ENCODE data around the gene ITPK1. TPM values are rescaled to one million over a fixed set of nuclear protein-coding genes. Genes with fewer than 3 reads are reported as not detected.

Gene ITPK1
- polyA plus RNA-seq, 2 of the 4 experiments (the other 2 are of a cell fraction) = 46.2 to 47.0 TPM

GRCh38 chr14:93079865-93080403, 35.8 kb downstream of the ITPK1 start:
- DNase-seq (ENCODE audit: low read depth in 1 of 2, low spot score in 1 of 2) = no peak
- no peak overlapping the region for H3K4me2 ChIP-seq
- POLR2A ChIA-PET = no interaction called here
- no peaks in the 10 kb centered on the region for H3K4me1 ChIP-seq
- no peak overlapping the region for H3K27ac ChIP-seq
- WGBS (ENCODE audit: missing lambda C conversion rate) = 85% methylated on average over 5 of the region's 5 CpGs
- no peak overlapping the region for H3K4me3 ChIP-seq
- H3K9me3 ChIP-seq = no peaks in the 10 kb centered on the region
- CTCF ChIA-PET = no interaction called here
- FAIRE-seq = no peak
- no peak for ATAC-seq
- TF ChIP-seq CEBPB (IDR thresholded peaks at IDR 0.05) (no peak), NPAS2 (CRISPR knock-in tag; IDR thresholded peaks at IDR 0.05; ENCODE audit: borderline replicate concordance) (no peak), HOXA7 (CRISPR knock-in tag; IDR thresholded peaks at IDR 0.05) (no peak), EHF (CRISPR knock-in tag; IDR thresholded peaks at IDR 0.05) (no peak), CHD2 (IDR thresholded peaks at IDR 0.05; ENCODE audit: low read length, partially characterized antibody) (no peak), MAZ (IDR thresholded peaks at IDR 0.05; ENCODE audit: borderline replicate concordance, low read depth, low read length) (no peak), EHMT2 (IDR thresholded peaks at IDR 0.05; ENCODE audit: low read depth) (no peak), BCL3 (IDR thresholded peaks at IDR 0.05) (no peak), NR3C1 (IDR thresholded peaks at IDR 0.05) (no peak), E2F6 (IDR thresholded peaks at IDR 0.05; ENCODE audit: borderline replicate concordance, low read depth) (no peak), TFCP2L1 (CRISPR knock-in tag; IDR thresholded peaks at IDR 0.05) (no peak), ZSCAN20 (CRISPR knock-in tag; IDR thresholded peaks at IDR 0.05) (no peak), BHLHE40 (IDR thresholded peaks at IDR 0.05; ENCODE audit: low read depth, low read length) (no peak), ESRRA (IDR thresholded peaks at IDR 0.05; ENCODE audit: borderline replicate concordance, low read length) (no peak), FOSB (CRISPR knock-in tag; IDR thresholded peaks at IDR 0.05) (no peak)
- TF ChIP-seq, protein P1, sequence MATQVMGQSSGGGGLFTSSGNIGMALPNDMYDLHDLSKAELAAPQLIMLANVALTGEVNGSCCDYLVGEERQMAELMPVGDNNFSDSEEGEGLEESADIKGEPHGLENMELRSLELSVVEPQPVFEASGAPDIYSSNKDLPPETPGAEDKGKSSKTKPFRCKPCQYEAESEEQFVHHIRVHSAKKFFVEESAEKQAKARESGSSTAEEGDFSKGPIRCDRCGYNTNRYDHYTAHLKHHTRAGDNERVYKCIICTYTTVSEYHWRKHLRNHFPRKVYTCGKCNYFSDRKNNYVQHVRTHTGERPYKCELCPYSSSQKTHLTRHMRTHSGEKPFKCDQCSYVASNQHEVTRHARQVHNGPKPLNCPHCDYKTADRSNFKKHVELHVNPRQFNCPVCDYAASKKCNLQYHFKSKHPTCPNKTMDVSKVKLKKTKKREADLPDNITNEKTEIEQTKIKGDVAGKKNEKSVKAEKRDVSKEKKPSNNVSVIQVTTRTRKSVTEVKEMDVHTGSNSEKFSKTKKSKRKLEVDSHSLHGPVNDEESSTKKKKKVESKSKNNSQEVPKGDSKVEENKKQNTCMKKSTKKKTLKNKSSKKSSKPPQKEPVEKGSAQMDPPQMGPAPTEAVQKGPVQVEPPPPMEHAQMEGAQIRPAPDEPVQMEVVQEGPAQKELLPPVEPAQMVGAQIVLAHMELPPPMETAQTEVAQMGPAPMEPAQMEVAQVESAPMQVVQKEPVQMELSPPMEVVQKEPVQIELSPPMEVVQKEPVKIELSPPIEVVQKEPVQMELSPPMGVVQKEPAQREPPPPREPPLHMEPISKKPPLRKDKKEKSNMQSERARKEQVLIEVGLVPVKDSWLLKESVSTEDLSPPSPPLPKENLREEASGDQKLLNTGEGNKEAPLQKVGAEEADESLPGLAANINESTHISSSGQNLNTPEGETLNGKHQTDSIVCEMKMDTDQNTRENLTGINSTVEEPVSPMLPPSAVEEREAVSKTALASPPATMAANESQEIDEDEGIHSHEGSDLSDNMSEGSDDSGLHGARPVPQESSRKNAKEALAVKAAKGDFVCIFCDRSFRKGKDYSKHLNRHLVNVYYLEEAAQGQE (IDR thresholded peaks at IDR 0.05) = no peak

- H3K4me3 ChIP-seq = no peak overlapping the region
- DNase-seq (ENCODE audit: low read depth in 1 of 2, low spot score in 1 of 2) (no peak), ATAC-seq (no peak; a peak in 1 of 6 replicates), FAIRE-seq (no peak)
- peaks cover 5% of the 10 kb centered on the region for H3K4me1 ChIP-seq
- TF ChIP-seq FOSB (CRISPR knock-in tag; IDR thresholded peaks at IDR 0.05) = no peak
- no peak for TF ChIP-seq ZFP36 (IDR thresholded peaks at IDR 0.05; ENCODE audit: borderline replicate concordance, partially characterized antibody)
- TF ChIP-seq HOXA7 (CRISPR knock-in tag; IDR thresholded peaks at IDR 0.05) = no peak
- no peak for TF ChIP-seq CHD2 (IDR thresholded peaks at IDR 0.05; ENCODE audit: low read length, partially characterized antibody)
- no peak for TF ChIP-seq HEYL (CRISPR knock-in tag; IDR thresholded peaks at IDR 0.05)
- no peak for TF ChIP-seq EHF (CRISPR knock-in tag; IDR thresholded peaks at IDR 0.05)
- TF ChIP-seq MYC (IDR thresholded peaks at IDR 0.05; ENCODE audit: borderline replicate concordance, low read length) = no peak
- no peak for TF ChIP-seq ATOH8 (CRISPR knock-in tag; IDR thresholded peaks at IDR 0.05; ENCODE audit: low read depth)
- H3K9me3 ChIP-seq = no peaks in the 10 kb centered on the region
- no peak overlapping the region for H3K27ac ChIP-seq
- POLR2A ChIA-PET = no interaction called here
- CTCF ChIA-PET = interaction anchor here (1.3 to 1.5 kb wide), 2 partner anchors 34 to 53 kb away, joined by 3 read pairs; no protein-coding TSS in a partner anchor
- H3K4me2 ChIP-seq = no peak overlapping the region
- 78% methylated on average over 9 of the region's 9 CpGs for WGBS (ENCODE audit: missing lambda C conversion rate)
Measured at GRCh38 chr14:93079321-93079720, 36.4 kb downstream of the ITPK1 start.
